ENCODE results near the gene TIGD3.

Gene TIGD3

DNA sequence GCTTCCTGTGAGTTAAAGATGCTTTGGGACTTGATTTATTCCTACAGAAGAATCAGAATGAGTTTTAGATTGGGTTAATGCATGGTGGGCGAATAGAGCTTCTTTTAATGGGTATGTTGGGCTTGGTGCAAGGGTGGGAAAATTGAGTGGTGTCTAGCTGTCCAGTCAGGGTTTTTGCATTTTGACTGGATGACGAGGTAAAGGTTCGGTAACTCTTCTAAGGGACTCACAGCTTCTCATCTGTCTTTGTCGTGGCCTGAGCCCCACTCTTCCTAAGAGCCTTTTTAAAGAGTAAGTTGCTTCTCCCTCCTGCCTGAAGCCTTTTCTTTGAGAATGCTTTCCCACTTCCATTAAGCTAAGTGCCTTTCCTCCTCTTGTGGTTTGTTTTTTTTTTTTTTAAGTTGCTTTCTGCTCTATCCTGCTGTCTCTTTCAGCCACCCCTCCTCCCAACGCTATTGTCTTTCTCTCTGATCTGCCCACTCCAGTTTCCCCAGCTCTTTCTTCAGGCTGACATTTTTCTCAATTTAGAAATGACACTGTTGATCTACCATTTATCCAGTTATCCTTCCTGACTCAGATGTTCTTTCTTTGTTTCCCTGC lies 19.8 kb upstream of the TIGD3 start:
- in situ Hi-C loops (cut with HindIII; ENCODE audit: low pct_unique_long_range_greater_than_20kb, low sequenced_read_pairs) = no loop called here
- no peak for DNase-seq (ENCODE audit: low read depth in 1 of 2, low spot score in 1 of 2)
- TF ChIP-seq JUND (IDR thresholded peaks at IDR 0.05; ENCODE audit: low read depth) = no peak

DNA sequence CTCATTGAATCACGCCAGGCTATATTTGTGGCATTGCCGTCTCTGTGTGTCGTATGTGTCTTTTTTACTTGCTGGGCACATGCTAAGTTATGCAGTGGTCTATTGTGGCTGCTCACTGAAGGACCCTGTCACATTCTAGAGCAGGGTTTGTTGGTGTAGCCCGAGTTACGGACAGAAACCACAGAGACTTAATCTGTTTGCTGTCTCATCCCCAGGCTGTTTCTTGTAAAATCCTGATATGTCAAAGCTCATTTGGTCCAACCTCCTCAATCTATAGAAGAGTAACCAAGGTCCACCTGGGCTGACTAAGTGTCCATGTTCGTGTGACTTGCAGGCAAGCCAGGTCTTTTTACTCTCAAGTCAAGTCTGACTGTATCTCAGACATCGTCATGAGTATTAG lies 15.9 kb upstream of the TIGD3 start:
- in situ Hi-C loops (cut with HindIII; ENCODE audit: low pct_unique_long_range_greater_than_20kb, low sequenced_read_pairs) = no loop called here
- no peak for TF ChIP-seq JUND (IDR thresholded peaks at IDR 0.05; ENCODE audit: low read depth)
- DNase-seq (ENCODE audit: low read depth in 1 of 2, low spot score in 1 of 2) = no peak

DNA sequence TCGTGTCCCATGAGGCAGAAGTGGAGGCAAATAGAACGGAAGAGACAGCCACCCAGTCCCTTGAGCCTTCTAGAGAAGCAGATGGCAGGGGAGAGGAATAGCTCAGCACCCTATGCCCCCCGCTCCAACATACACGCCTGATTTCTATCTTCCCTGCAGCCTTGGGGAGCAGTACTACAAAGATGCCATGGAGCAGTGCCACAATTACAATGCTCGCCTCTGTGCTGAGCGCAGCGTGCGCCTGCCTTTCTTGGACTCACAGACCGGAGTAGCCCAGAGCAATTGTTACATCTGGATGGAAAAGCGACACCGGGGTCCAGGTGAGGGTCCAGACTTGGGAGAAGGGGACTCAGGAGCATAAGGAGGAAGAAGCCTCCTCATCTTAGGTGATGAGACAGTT lies 14.3 kb upstream of the TIGD3 start:
- no peak for TF ChIP-seq JUND (IDR thresholded peaks at IDR 0.05; ENCODE audit: low read depth)
- DNase-seq (ENCODE audit: low read depth in 1 of 2, low spot score in 1 of 2) = no peak
- in situ Hi-C loops (cut with HindIII; ENCODE audit: low pct_unique_long_range_greater_than_20kb, low sequenced_read_pairs) = no loop called here

DNA sequence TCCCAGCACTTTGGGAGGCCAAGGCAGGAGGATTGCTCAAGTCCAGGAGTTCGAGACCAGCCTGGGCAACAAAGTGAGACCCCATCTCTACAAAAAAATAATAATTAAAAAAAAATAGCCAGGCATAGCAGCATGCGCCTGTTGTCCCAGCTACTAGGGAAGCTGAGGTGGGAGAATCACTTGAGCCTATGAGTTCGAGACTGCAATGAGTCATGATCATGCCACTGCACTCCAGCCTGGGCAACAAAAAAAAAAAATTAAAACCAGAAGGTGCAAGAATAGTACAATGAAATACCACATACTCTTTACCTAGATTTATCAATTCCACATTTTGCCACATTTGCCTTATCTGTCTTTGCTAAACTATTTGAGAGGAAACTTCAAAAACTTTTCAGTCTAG lies 12.7 kb upstream of the TIGD3 start:
- TF ChIP-seq JUND (IDR thresholded peaks at IDR 0.05; ENCODE audit: low read depth) = no peak
- DNase-seq (ENCODE audit: low read depth in 1 of 2, low spot score in 1 of 2) = no peak
- in situ Hi-C loops (cut with HindIII; ENCODE audit: low pct_unique_long_range_greater_than_20kb, low sequenced_read_pairs) = no loop called here

DNA sequence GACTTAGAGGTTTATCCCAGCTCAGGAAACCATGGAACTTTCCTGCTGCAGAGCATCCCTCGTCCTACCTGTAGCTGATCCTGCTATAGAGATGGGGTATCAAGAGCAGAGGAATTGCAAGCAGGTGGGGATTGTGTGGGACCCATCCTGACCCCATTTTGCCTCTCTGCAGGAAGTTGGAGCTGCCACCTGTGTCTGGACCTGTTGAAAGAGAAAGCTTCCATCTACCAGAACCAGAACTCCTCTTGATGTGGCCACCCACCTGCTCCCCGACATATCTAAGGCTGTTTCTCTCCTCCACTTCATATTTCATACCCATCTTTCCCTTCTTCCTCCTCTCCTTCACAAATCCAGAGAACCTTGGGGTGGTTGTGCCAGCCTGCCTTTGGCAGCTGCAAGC lies 3.0 kb upstream of the TIGD3 start:
- TF ChIP-seq JUND (IDR thresholded peaks at IDR 0.05; ENCODE audit: low read depth) = no peak
- no peak for DNase-seq (ENCODE audit: low read depth in 1 of 2, low spot score in 1 of 2)
- in situ Hi-C loops (cut with HindIII; ENCODE audit: low pct_unique_long_range_greater_than_20kb, low sequenced_read_pairs) = no loop called here

DNA sequence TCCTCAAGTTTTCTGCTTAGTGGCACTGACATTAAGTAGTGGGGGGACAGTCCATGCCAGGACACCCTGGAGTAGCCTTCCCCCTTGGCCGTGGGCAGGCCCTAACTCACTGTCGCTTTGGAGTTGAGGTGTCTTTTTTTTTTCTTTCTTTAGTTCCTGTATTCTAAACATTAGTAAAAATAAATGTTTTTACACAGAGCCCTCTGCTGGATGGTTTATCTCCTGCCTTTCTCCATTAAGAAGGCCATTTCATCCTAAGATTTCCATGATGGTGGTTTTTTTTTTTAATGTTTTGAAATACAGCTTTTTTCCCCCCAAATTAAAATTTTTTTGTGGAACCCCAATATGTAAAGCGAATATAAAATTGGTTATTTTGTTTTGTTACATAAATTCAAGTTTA lies 1.8 kb upstream of the TIGD3 start:
- TF ChIP-seq JUND (IDR thresholded peaks at IDR 0.05; ENCODE audit: low read depth) = no peak
- no peak for DNase-seq (ENCODE audit: low read depth in 1 of 2, low spot score in 1 of 2)
- in situ Hi-C loops (cut with HindIII; ENCODE audit: low pct_unique_long_range_greater_than_20kb, low sequenced_read_pairs) = no loop called here

DNA sequence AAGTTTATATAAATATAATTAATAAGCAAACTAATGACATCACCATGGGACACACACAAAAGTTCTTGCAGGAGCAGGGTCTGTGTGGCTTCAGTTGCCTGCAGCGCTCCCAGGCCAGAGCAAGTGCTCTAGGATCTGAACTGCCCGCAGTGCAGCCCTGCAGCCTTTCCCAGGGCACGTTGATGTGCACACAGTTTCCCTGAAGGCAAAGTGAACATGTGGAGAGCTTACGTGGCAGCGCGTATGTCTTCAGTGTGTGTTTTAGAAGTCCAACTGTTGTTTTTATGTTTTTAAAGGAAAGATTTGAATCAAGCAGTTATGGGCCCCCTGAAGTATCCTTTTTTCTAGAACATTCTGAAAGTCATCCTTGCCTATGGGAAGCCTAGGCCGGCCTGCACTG lies 1.2 kb upstream of the TIGD3 start:
- no peak for TF ChIP-seq JUND (IDR thresholded peaks at IDR 0.05; ENCODE audit: low read depth)
- in situ Hi-C loops (cut with HindIII; ENCODE audit: low pct_unique_long_range_greater_than_20kb, low sequenced_read_pairs) = no loop called here
- DNase-seq (ENCODE audit: low read depth in 1 of 2, low spot score in 1 of 2) = no peak

DNA sequence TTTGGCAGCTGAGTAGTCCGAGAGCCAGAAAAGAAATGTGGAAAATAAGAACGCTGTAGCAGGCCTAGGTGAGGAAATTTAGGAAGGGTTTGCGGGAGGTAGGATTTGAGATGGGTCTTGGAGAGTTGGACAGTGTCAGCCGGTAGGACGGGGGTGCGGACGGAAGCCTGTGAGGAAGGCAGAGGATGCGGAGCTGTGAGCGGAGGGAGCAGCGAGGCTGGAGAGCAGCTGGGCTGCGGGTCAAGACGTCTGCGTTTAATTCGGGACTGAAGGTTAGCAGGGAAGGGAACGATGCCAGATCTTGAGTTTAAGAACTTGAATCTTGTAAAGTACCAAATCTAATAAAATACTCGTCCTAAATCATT lies 669 bp upstream of the TIGD3 start:
- in situ Hi-C loops (cut with HindIII; ENCODE audit: low pct_unique_long_range_greater_than_20kb, low sequenced_read_pairs) = no loop called here
- no peak for DNase-seq (ENCODE audit: low read depth in 1 of 2, low spot score in 1 of 2)
- no peak for TF ChIP-seq JUND (IDR thresholded peaks at IDR 0.05; ENCODE audit: low read depth)

DNA sequence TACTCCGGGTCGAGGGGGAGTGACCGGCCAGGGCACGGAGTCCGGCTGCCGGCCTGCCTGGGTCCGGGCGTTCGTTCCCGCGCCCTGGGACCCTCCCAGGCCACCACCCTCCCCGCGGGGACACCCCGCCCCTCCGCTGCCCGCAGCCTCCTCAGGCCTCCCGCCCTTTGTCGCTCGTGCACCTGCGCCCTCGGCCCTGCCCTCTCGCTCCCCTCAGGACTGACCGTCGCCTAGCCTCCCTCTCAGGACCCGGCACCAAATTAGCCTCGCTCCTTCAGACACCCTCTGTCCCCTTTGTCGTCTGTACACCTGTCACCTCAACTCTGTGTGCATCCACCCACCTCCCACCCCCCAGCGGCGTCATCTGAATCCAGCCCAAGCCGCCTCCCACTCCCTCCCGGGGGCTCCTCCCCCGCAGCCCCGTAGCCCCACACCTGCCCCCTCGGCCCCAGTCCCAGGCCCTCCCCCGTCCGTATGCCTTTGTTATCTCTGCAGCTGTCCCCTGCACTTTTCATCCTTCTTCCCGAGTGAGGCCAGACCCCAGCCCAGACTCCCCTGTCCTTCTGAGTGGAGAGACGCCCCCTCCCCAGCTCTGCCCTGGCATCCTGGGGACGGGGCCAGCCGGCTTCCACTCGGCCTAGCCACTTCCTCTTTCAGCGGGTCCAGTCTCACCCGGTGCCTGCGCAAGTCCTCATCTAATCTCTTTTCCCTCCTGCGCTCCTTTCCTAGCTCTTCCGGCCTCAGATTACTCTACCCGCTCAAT lies 643 bp downstream of the TIGD3 start:
- TF ChIP-seq JUND (IDR thresholded peaks at IDR 0.05; ENCODE audit: low read depth) = no peak
- in situ Hi-C loops (cut with HindIII; ENCODE audit: low pct_unique_long_range_greater_than_20kb, low sequenced_read_pairs) = no loop called here
- peak; percentile 50 to 62 for DNase-seq (ENCODE audit: low read depth in 1 of 2, low spot score in 1 of 2)

DNA sequence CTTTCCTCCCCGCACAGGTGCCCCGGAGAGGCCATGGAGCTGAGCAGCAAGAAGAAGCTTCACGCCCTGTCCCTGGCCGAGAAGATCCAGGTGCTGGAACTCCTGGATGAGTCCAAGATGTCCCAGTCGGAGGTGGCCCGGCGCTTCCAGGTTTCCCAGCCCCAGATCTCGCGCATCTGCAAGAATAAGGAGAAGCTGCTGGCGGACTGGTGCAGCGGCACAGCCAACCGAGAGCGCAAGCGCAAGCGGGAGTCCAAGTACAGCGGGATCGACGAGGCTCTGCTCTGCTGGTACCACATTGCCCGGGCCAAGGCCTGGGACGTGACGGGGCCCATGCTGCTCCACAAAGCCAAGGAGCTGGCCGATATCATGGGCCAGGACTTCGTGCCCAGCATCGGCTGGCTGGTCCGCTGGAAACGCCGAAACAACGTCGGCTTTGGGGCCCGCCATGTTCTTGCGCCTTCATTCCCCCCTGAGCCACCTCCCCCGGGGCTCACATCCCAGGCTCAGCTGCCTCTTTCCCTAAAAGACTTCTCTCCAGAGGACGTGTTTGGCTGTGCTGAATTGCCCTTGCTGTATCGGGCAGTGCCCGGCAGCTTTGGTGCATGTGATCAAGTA lies 1.3 kb downstream of the TIGD3 start:
- TF ChIP-seq JUND (IDR thresholded peaks at IDR 0.05; ENCODE audit: low read depth) = no peak
- in situ Hi-C loops (cut with HindIII; ENCODE audit: low pct_unique_long_range_greater_than_20kb, low sequenced_read_pairs) = no loop called here
- DNase-seq (ENCODE audit: low read depth in 1 of 2, low spot score in 1 of 2) = no peak

DNA sequence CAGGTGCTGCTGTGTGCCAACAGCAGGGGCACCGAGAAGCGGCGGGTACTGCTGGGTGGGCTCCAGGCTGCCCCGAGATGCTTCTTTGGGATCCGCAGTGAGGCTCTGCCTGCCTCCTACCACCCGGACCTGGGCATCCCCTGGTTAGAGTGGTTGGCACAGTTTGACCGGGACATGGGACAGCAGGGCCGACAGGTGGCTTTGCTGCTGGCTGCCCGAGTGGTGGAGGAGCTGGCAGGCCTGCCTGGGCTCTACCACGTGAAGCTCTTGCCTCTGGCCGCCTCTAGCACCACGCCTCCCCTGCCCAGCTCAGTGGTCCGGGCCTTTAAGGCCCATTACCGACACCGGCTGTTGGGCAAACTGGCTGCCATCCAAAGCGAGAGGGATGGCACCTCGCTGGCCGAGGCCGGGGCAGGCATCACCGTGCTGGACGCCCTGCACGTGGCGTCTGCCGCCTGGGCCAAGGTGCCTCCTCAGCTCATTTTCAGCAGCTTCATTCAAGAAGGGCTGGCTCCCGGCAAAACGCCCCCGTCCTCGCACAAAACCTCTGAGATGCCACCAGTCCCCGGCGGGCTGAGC lies 1.9 kb downstream of the TIGD3 start:
- in situ Hi-C loops (cut with HindIII; ENCODE audit: low pct_unique_long_range_greater_than_20kb, low sequenced_read_pairs) = no loop called here
- DNase-seq (ENCODE audit: low read depth in 1 of 2, low spot score in 1 of 2) = no peak
- TF ChIP-seq JUND (IDR thresholded peaks at IDR 0.05; ENCODE audit: low read depth) = no peak

DNA sequence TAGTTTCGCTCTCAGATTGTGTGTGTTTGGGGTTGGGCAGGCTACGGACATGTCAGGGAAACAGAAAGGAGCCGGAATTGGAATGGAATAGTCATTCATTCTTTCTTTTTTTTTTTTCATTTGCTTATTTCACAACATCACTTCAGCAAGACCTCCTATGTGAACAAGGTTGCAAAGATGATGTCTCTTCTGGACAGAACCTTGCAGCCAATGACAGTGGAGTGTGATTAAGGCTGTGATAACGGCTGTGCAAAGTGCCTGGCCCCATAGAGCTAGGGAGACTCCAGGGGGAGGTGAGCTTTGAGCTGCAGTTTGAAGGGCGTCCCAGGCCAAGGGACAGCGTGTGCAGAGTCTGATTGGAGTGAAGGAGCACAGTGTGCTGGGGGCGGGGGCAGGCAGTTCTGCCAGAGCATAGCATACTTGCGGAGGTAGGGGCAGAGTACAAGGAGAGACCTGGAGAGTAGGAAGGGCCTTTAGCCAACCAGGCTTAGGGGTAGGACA lies 3.4 kb downstream of the TIGD3 start:
- TF ChIP-seq JUND (IDR thresholded peaks at IDR 0.05; ENCODE audit: low read depth) = no peak
- in situ Hi-C loops (cut with HindIII; ENCODE audit: low pct_unique_long_range_greater_than_20kb, low sequenced_read_pairs) = no loop called here
- no peak for DNase-seq (ENCODE audit: low read depth in 1 of 2, low spot score in 1 of 2)

DNA sequence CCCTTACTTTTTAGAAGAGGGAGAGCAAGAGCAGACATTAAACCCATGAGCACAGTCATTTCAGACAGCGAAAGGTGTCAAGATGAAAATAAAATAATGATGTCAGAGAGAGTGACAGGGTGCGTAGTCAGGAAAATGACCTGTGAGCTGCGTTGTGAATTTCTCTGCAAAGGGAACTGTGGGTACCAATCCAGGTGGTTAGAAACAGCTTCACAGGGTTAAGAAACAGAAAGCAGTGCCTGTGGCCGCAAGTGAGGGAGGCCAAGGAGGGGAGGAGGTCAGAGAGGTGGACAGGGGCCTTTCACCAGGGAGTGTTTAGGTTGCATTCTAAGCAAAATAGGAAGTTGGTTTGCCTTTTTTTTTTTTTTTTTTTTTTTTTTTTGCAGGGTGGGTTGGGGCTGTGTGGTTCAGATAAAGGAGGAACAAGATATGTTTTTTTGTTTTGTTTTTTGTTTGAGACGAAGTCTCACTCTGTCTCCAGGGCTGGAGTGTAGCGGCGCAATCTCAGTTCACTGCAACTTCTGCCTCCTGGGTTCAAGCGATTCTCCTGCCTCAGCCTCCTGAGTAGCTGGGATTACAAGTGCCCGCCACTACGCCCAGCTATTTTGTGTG lies 7.9 kb downstream of the TIGD3 start:
- no peak for TF ChIP-seq JUND (IDR thresholded peaks at IDR 0.05; ENCODE audit: low read depth)
- in situ Hi-C loops (cut with HindIII; ENCODE audit: low pct_unique_long_range_greater_than_20kb, low sequenced_read_pairs) = no loop called here
- DNase-seq (ENCODE audit: low read depth in 1 of 2, low spot score in 1 of 2) = no peak

Data from T47D (cell line).